Liver (tissue), 9 donors: Measurements from ENCODE around the gene METTL15. TPM values are rescaled to one million over a fixed set of nuclear protein-coding genes. Genes with fewer than 3 reads are reported as not detected.

Source experiments
- DNase-seq: peaks from one replicate; pipeline ENCODE4 v3.0.0-alpha.2; 2017; ENCODE audit warnings: low spot score
- H3K27ac ChIP-seq, 2 donors: one replicate each; pipeline ENCODE4 v1.7.0; 2013; ENCODE audit warnings: inconsistent platforms in 2 of 2, low read length in 2 of 2, control low read depth in 1 of 2, low read depth in 1 of 2, mild to moderate bottlenecking in 1 of 2
- H3K27me3 ChIP-seq, 4 donors: one replicate each; pipeline versions ENCODE4 v1.6.1 to v1.7.0; 2013; ENCODE audit warnings: low read length in 3 of 4, inconsistent platforms in 1 of 4, mild to moderate bottlenecking in 1 of 4, moderate library complexity in 1 of 4; ENCODE audit not compliant: control insufficient read depth in 4 of 4, insufficient read depth in 4 of 4
- H3K36me3 ChIP-seq, 4 donors: one replicate each; pipeline versions ENCODE4 v1.6.1 to v1.7.0; 2013; ENCODE audit warnings: low read length in 3 of 4, mild to moderate bottlenecking in 3 of 4, low read depth in 1 of 4, moderate library complexity in 1 of 4; ENCODE audit not compliant: control insufficient read depth in 4 of 4, insufficient read depth in 3 of 4
- H3K4me1 ChIP-seq, 4 donors: one replicate each; pipeline versions ENCODE4 v1.6.1 to v1.7.0; 2013; ENCODE audit warnings: low read length in 3 of 4, mild to moderate bottlenecking in 3 of 4, moderate library complexity in 1 of 4; ENCODE audit not compliant: control insufficient read depth in 4 of 4, insufficient read depth in 4 of 4
- H3K4me3 ChIP-seq, 3 donors: one replicate each; pipeline versions ENCODE4 v1.6.1 to v1.7.0; 2013; ENCODE audit warnings: low read length in 3 of 3, control low read depth in 1 of 3, low read depth in 1 of 3, mild to moderate bottlenecking in 1 of 3
- H3K9ac ChIP-seq, 2 donors: one replicate each; pipeline ENCODE4 v1.7.0; 2013; ENCODE audit warnings: low read length in 2 of 2, mild to moderate bottlenecking in 2 of 2, moderate library complexity in 2 of 2, control low read depth in 1 of 2, low read depth in 1 of 2
- H3K9me3 ChIP-seq, 4 donors: one replicate each; pipeline versions ENCODE4 v1.6.1 to v1.7.0; 2013; ENCODE audit warnings: low read length in 3 of 4; ENCODE audit not compliant: control insufficient read depth in 4 of 4
- CTCF ChIP-seq: fragments of 150-350 bp; IDR thresholded peaks from 2 replicates; pipeline ENCODE4 v1.5.1; 2017; ENCODE audit warnings: improper control_type of control experiment, low read depth, low read length; ENCODE audit not compliant: missing input control
- FOXA1 ChIP-seq: IDR thresholded peaks from 2 replicates; pipeline ENCODE4 v1.6.1; 2016; ENCODE audit warnings: antibody characterized with exemption
- FOXA2 ChIP-seq: IDR thresholded peaks from 2 replicates; pipeline ENCODE4 v1.6.1; 2016; ENCODE audit warnings: antibody characterized with exemption
- JUND ChIP-seq, 2 donors: IDR thresholded peaks; 2 replicates each; pipeline ENCODE4 v1.6.1; 2016; ENCODE audit warnings: antibody characterized with exemption in 2 of 2
- RAD21 ChIP-seq, 2 donors: IDR thresholded peaks; 2 replicates each; pipeline ENCODE4 v1.6.1; 2016; ENCODE audit warnings: antibody characterized with exemption in 2 of 2, mild to moderate bottlenecking in 2 of 2
- REST ChIP-seq: IDR thresholded peaks from 2 replicates; pipeline ENCODE4 v1.6.1; 2016; ENCODE audit warnings: antibody characterized with exemption, mild to moderate bottlenecking
- RXRA ChIP-seq, 2 donors: IDR thresholded peaks; 2 replicates each; pipeline ENCODE4 v1.6.1; 2017 to 2018; ENCODE audit warnings: antibody characterized with exemption in 2 of 2, mild to moderate bottlenecking in 1 of 2
- TAF1 ChIP-seq: conservative IDR thresholded peaks from 2 replicates; pipeline ENCODE4 v1.6.1; 2016; ENCODE audit warnings: antibody characterized with exemption, mild to moderate bottlenecking
- YY1 ChIP-seq: IDR thresholded peaks from 2 replicates; pipeline ENCODE4 v1.6.1; 2016; ENCODE audit warnings: antibody characterized with exemption, mild to moderate bottlenecking
- WGBS: extraction: QIAGEN DNeasy Blood & Tissue Kit; methylation state at CpG from one replicate; pipeline ENCODE4 v1.1.7; 2013; 5-methylcytosine and 5-hydroxymethylcytosine counted together
- polyA plus RNA-seq, 2 donors: library from polyadenylated mRNA; stranded (reverse) in 1 of 2; unstranded in 1 of 2; fragments of 200-250 nt in 1 of 2; fragments of >200 nt in 1 of 2; fragmentation: Nextera tagmentation in 1 of 2; extraction: Ambion mirVana in 1 of 2; gene quantifications; one replicate each; pipeline versions ENCODE4 v1.2.1 to v1.2.3, GENCODE V29; 2013 to 2015
- total RNA-seq, 2 donors: library from RNA; depleted of rRNA; stranded (reverse); fragments of >200 nt; gene quantifications; one replicate each; pipeline ENCODE4 v1.2.3, GENCODE V29; 2014
- TF ChIP-seq, protein P1 (sequence below): IDR thresholded peaks from 2 replicates; pipeline ENCODE4 v1.6.1; 2016; ENCODE audit warnings: antibody characterized with exemption
- TF ChIP-seq, protein P2 (sequence below): IDR thresholded peaks from 2 replicates; pipeline ENCODE4 v1.6.1; 2016; ENCODE audit warnings: antibody characterized with exemption
- donor health status: healthy.
- donor health status: healthy.
- donor health status: healthy.
- donor health status: healthy.
- donor health status: healthy.

The METTL15 gene
- total and polyA plus RNA-seq, 4 donors = 4.1 to 11.5 (median 8.1) TPM

DNA sequence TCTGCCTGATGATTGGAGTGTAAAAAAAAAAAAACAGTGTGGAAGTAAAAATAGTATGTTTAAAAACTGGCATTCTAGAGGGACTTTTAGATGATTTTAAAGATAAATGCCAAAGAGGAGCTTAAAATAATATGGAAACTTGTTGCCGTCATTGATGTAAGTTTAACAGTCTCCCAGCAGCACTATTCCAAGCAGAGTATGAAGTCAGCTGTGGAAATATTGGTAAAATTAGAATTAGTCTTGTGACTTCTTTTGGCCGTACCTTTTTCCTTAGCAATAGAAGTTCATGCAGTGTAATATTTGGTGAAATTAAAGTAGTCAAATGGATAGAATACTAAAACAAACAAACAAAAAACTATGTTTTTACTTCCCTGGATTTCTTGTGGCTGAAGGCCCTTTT, 134.9 kb downstream of the METTL15 start (continued):
- TF ChIP-seq REST = no peak

- Histone ChIP-seq H3K27ac (no peak overlapping the region), H3K4me3 (no peak overlapping the region), H3K4me1 (no peaks in the 10 kb centered on the region), H3K9me3 (no peaks in the 10 kb centered on the region), H3K36me3 (no peaks in the 10 kb centered on the region), H3K27me3 (no peaks in the 10 kb centered on the region), H3K9ac (no peak overlapping the region)
- WGBS = 90% methylated on average over 2 of the region's 2 CpGs
- TF ChIP-seq, protein P1, sequence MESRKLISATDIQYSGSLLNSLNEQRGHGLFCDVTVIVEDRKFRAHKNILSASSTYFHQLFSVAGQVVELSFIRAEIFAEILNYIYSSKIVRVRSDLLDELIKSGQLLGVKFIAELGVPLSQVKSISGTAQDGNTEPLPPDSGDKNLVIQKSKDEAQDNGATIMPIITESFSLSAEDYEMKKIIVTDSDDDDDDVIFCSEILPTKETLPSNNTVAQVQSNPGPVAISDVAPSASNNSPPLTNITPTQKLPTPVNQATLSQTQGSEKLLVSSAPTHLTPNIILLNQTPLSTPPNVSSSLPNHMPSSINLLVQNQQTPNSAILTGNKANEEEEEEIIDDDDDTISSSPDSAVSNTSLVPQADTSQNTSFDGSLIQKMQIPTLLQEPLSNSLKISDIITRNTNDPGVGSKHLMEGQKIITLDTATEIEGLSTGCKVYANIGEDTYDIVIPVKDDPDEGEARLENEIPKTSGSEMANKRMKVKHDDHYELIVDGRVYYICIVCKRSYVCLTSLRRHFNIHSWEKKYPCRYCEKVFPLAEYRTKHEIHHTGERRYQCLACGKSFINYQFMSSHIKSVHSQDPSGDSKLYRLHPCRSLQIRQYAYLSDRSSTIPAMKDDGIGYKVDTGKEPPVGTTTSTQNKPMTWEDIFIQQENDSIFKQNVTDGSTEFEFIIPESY = no peak
- TF ChIP-seq FOXA2 (no peak), CTCF (no peak), REST (no peak), JUND (IDR thresholded peaks at IDR 0.05) (no peak), RXRA (IDR thresholded peaks at IDR 0.05) (no peak)
- TF ChIP-seq, protein P2, sequence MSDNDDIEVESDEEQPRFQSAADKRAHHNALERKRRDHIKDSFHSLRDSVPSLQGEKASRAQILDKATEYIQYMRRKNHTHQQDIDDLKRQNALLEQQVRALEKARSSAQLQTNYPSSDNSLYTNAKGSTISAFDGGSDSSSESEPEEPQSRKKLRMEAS = no peak
- no peak for DNase-seq
These were observed 135.4 kb downstream of the METTL15 start for GRCh38 chr11:28243581-28243980.

- 99% methylated on average over 2 of the region's 2 CpGs for WGBS
- Histone ChIP-seq H3K36me3 (no peaks in the 10 kb centered on the region), H3K27ac (no peak overlapping the region), H3K4me1 (no peaks in the 10 kb centered on the region), H3K9ac (no peak overlapping the region), H3K4me3 (no peak overlapping the region), H3K9me3 (no peaks in the 10 kb centered on the region), H3K27me3 (no peaks in the 10 kb centered on the region)
- DNase-seq = no peak
- no peak for TF ChIP-seq YY1
- TF ChIP-seq FOXA1 = no peak
- no peak for TF ChIP-seq JUND (IDR thresholded peaks at IDR 0.05)
- no peak for TF ChIP-seq TAF1
- no peak for TF ChIP-seq REST
- TF ChIP-seq RAD21 (IDR thresholded peaks at IDR 0.05) = no peak
These were observed 136.9 kb downstream of the METTL15 start for GRCh38 chr11:28245131-28245530.
